Kidney capillary endothelial cell (primary cell): Measurements from ENCODE around the gene CLECL1.

Experiments
- DNase-seq: peaks from one replicate; pipeline ENCODE4 v3.0.0-alpha.2; 2018; ENCODE audit warnings: low spot score

CLECL1 gene

DNA sequence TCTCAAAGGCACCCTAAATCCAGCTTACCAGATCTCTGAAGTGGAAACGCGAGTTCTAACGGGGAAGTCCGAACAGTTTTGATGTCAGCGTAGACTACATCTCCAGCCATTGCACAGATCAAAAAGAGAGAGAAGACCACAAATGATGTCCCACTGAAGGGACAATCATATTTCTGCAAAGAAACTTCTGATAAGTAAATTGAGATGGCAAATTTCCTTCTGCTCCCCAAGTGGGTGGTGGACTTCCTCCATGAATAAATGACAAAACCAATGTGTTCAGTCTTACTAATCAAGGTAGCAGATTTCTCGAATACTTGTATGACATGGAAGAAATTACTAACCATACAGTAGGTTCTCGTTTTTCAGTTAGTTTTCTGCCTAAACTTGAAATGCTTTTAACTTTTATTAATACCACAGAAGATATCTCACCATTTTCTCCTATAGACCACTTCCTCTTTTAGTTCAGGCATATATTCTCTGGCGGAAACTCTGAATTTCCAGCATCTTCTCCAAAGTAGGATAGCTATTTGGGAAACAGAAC lies at the start of gene CLECL1:
Gene CLECL1 (minus strand): TSS at position 177 of the 541 bp plus-strand sequence.
- DNase-seq, result no peak

DNA sequence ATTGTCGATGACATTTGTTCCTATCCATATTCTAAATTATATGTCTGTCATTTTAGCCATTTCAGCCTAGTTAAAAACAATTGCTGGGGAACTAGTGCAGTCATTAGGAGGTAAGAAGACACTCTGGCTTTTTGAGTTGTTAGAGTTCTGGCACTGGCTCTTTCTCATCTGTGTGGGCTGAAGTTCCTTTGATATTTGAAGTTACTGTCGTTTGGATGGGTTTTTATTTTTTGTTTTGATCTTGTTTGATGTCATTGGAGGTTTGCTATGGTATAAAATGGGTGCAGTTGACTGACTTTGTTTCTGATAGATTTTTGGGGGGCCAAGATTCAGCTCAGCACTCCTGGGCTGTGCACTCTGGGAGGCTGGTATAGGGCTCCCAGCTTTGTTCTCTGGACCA lies 48.5 kb upstream of the CLECL1 start:
- no peak for DNase-seq

- no peak for DNase-seq
These were observed 46.3 kb upstream of the CLECL1 start for GRCh38 chr12:9779209-9779608.

DNA sequence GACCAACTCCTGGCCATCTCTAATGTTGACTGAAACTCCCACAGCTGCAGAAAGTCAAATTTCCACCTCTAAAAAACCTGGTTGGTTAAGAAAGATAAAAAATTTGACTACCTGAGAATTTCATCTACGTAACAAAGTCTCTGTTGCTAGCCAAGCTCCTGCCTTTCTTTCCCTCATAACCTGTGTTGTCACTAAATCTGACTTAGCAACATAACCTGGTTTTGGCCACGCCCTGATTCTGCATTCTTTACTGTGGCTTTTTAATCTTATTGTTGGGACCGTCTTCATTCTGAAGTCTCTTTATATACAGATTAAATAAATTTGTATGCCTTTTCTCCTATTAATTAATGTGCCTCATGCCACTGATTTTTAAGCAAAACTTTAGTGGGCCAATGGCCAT lies 43.9 kb upstream of the CLECL1 start:
- no peak for DNase-seq

DNA sequence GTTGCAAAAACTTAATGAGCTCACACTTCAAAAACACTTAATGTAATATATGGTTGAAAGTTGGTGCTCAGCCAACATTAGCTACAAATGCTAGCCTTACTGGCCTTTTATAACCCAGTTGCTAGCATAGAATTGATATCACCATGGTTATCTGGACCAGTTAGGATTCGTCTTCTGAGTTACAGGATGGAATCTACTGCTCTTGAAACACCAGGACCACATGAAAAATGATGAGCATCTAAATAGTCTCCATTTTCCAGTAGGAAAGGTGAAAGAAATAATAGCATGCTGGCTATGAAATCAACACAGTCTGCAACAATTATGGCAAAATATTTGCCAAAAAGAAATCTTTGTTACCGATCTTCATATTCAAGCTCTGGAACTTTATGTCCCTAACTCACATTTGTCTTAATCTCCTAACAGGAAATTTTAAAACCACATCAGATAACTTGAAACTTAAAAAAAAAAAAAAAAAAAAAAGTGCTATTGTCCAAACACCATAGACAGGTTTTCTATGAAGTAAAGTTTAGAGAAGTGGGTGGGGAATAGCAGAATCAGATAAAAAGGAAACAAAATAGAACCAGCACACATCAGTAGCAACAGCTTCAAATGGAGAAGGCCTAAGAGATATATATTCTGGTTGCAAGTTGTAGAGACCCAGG lies 40.5 kb upstream of the CLECL1 start:
- DNase-seq, result no peak

DNA sequence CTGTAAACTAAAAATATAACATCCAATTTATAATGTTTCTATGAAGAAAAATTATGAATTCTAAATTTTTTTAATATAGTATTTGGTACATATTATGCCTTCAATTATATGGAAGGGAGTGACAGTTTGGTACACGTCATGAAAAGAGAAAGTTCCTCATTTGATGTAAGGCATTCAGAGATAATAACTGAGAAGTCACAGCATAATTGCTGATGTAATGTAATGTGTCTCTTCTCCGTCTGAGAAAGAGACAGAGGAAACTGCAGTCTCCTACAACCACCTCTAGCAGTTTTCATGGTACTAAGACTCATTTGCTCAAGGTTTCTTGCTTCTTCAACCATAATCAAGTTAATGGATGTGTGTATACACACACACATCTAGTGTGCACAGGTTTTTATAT lies 30.1 kb upstream of the CLECL1 start:
- DNase-seq, result no peak

- no peak for DNase-seq
These were observed 29.5 kb upstream of the CLECL1 start for GRCh38 chr12:9762369-9762768.

- DNase-seq, result no peak
These were observed 28.5 kb upstream of the CLECL1 start for GRCh38 chr12:9761419-9761781.

- DNase-seq, result no peak
These were observed 28.0 kb upstream of the CLECL1 start, which contains the start of gene CD69 for GRCh38 chr12:9760699-9761418. TSS of gene CD69 (minus strand) at chr12:9760901. CDS start at chr12:9760820, 81 bp downstream.

DNA sequence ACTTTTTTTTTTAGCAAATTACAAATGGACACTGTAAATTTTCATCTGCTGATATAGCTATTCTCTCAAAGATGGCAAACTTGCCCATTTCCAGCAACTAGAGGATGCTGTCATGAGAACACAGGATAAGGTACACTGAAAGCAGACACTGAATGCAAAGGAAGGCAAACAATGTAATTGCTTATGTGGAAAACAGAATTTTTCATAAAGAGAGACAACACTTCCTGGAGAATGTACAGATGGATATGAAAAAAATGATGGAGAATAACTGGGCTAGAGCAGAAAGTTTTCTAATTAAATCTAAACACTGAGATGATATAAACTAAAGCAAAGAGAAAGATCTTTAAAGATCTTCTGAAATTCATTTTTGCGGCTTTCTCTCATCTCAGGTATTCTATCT lies 27.2 kb upstream of the CLECL1 start:
- DNase-seq, result no peak

DNA sequence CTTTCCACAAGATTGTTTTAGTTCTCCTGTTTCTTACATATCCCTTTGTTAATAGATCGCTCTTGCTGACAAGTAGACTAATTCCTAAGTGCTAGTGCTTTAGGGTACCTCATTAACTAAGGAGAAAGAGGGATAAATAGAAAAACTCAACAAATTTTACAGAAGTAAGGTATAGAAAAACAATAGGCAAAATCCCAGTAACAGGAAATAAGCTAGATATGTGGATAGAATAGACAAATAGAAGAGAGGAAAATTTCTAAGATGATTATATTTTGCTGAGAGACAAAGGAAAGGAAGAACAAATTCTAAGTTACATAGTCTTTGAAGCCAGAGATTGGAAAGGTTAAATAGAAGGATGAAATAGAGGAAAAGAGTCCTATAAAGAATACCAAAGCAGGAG lies 26.8 kb upstream of the CLECL1 start:
- DNase-seq, result no peak

- no peak for DNase-seq
These were observed 25.2 kb upstream of the CLECL1 start for GRCh38 chr12:9758119-9758518.

DNA sequence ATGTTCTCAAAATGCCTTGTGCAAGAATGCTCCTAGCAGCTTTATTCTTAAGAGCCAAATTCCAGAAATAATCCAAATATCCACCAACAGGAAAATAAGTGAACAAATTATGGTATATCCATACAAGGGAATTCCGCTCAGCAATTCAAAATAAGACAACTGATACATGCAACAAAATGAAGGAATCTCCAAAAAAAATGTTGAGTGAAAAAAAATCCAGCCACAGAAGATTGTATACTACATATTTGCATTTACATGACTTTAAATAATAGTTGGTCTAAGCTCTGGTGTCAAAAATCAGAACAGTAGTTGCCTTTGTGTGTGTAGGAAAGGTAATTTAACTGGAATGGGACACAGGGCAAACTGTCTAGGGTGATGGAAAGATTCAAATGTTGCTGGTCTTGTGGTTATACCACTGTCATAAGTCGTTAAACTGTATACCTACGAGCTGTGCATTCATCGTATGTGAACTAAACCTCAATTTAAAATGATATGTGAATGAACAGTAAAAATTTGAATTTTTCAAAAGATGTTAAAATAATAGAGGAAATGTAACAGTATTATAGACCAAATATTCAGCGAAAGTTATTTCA lies 24.6 kb upstream of the CLECL1 start:
- DNase-seq, result no peak

DNA sequence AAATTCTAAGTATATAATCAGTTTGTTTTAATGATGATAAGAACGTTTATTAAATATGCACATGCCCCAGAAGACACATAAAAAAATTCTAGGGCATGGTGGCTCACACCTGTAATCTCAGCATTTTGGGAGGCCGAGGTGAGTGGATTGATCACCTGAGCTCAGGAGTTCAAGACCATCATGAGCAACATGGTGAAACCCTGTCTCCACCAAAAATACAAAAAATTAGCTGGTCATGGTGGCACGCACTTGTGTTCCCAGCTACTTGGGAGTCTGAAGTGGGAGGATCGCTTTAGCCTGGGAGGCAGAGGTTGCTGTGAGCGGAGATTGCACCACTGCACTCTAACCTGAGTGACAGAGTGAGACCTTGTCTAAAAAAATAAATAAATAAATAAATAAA lies 23.8 kb upstream of the CLECL1 start:
- no peak for DNase-seq

DNA sequence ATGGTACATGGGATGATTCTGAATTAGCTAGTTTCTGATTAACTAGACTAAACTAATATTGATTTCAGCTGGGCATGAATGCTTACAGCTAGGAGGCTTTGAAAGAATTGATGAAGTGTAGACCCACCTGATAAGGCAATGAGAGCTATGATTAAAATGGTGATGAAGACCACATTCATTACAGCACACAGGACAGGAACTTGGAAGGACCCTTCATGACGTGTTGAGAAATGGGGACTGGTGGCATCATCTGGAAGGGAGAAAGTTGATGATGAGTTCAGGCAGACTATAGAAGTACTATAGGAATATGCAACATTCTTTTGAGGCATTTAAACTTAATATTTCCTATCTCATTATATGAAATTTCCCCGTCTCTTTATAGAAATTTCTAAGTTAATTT lies 23.3 kb upstream of the CLECL1 start:
- DNase-seq, result no peak

- DNase-seq, result no peak
These were observed 22.7 kb upstream of the CLECL1 start for GRCh38 chr12:9755567-9755966.

DNA sequence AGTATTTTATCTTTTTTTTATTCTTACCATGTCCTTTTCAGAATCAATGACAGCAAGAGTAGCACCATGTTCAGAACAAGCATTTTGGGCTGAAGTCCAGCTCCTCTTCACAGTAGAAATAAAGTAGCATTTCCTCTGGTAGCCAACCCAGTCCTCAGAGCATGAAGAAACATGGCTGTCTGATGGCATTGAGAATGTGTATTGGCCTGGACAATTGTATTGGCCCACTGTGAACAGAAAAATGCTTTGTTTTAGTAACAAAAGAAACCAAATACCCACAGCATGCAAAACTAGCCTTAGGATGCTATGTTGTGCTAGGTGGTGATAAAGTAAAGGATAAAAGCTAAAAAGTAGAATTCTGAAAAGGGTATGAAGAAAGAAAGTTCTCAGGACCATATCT lies 22.1 kb upstream of the CLECL1 start:
- no peak for DNase-seq

DNA sequence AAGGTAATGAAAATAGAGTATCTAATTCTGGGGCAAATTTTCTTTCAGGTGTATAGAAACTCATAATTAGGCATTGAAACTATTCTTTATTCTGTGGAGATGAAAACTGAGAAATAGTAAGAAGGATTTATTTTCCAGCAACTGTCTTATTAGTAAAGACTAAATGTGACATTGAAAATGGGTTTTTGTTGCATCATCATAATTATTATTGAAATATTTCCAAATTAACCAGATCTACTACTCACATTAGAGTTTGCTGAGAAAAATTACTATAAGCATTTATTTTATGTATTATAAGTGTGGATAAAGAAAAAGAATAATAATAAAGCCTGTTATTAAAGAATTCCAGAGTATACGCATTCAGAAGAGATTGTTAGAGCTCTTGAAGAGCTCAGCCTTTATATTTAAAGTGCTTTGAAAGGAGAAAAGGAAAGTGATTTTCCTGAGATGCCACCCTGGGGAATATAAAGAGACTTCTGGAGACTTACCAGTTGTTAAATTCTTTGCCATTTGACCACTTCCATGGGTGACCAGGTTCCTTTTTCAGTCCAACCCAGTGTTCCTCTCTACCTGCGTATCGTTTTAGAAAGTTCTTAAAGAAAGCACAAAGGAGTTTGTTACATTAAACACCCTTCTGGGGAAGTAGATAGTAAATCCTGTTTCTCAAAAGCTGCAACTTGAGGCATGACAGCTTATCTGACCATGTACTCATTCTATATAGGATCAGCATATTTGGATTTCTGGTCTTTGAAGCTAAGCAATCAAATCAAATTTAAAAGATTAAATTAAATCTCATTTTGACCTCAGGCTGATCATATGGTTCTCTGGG lies 21.4 kb upstream of the CLECL1 start:
- no peak for DNase-seq

DNA sequence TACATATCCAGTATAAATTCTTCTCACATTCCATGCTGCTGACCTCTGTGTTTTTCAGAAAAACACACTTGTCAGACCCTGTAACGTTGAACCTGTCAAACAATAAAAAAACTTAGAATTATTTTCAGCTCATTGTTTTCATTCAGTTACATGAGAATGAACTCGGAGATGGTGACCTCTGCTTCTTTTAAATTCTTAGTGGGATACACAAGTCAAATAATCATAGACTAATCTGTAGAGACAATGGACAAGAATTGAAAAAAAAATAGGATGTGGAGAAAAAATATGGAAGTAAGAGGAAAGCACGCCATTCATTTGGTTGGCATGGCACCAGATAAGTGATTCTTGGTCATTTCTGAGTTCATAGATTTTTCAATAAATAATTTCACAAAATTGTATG lies 20.6 kb upstream of the CLECL1 start:
- no peak for DNase-seq

- DNase-seq, result no peak
These were observed 20.2 kb upstream of the CLECL1 start for GRCh38 chr12:9753073-9753472.

DNA sequence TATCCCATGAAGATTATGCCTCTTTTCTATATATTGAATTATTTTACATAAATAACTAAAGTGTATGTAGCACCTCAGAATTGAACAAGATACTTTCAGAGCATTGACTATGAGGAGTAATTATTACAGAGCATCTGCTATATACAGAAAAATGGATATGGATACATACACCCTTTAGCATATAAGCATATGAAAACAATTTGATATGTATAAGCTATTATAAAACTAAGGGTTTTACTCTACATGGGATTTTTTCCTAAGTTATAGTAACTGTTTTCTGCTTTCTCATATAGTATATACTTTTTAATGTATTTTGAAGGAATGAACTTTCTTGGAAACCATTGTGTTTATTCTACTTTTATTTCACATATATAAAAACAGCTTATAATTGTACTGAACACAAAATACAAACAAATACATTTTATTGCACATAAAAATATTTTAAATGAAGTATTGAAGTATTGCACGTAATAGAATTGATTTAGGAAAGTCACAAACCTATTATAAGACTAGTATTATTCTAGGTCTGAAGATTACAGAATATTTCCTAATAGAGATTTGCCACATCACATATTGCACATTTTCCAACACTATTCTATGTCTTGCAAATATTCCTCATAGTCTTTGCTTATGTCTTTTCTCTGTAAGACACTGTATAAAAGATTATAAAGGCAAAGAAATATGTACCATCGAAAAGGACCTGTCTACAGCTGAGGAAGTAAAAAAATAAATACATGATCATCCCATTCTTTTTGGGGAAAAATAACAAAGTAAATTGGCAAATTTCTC lies 19.4 kb upstream of the CLECL1 start:
- no peak for DNase-seq
